T-cell (primary cell): ENCODE measurements around the gene PKHD1. TPM values are rescaled to one million over a fixed set of nuclear protein-coding genes. Genes with fewer than 3 reads are reported as not detected.

Source experiments
- ATAC-seq, 4 experiments: fragments of 200-7000 bp in 3 of 4; fragments of 150-1000 bp in 1 of 4; cut with Tn5 transposase; replicated peaks in 1 of 4; 1 replicate in 3 of 4; 2 replicates in 1 of 4; pipeline ENCODE4 v1.10.0; 2021; ENCODE audit warnings: moderate library complexity in 3 of 4, mild to moderate bottlenecking in 2 of 4, moderate number of reproducible peaks in 1 of 4
- CTCF ChIA-PET, 2 donors: fragments of 300-600 bp; sonication (Branson Sonifier 250); formaldehyde crosslinking; loops; one replicate each; lab custom pipeline; 2022; ENCODE audit warnings: antibody characterized with exemption in 2 of 2; lab: Charles Lee
- POLR2A ChIA-PET, 2 donors: fragments of 300-600 bp; sonication (Branson Sonifier 250); formaldehyde crosslinking; loops; one replicate each; lab custom pipeline; 2022; ENCODE audit warnings: antibody characterized with exemption in 2 of 2; lab: Charles Lee
- DNase-seq, 35 experiments: peaks; one replicate each; pipeline versions ENCODE4 v3.0.0 to v3.0.0-alpha.2; 2013 to 2023
- H3K27ac ChIP-seq: one replicate; pipeline ENCODE4 v1.5.1; 2013; ENCODE audit warnings: low read length
- H3K27me3 ChIP-seq, 2 experiments: replicated peaks in 1 of 2; 1 replicate in 1 of 2; 2 replicates in 1 of 2; pipeline versions ENCODE4 v1.6.1 to v1.7.0; 2013; ENCODE audit warnings: low read length in 1 of 2, mixed read lengths in 1 of 2; ENCODE audit not compliant: control insufficient read depth in 2 of 2, insufficient read depth in 2 of 2; ENCODE audit errors: extremely low read depth in 1 of 2
- H3K36me3 ChIP-seq, 2 donors: 1 replicate in 1 of 2; 2 replicates in 1 of 2; pipeline versions ENCODE4 v1.6.1 to v1.7.0; 2013; ENCODE audit warnings: low read length in 1 of 2; ENCODE audit not compliant: control insufficient read depth in 2 of 2, insufficient read depth in 1 of 2; ENCODE audit errors: extremely low read depth in 1 of 2
- H3K4me1 ChIP-seq, 2 experiments: 1 replicate in 1 of 2; 2 replicates in 1 of 2; pipeline versions ENCODE4 v1.6.1 to v1.7.0; 2013; ENCODE audit warnings: low read length in 2 of 2, mixed read lengths in 1 of 2; ENCODE audit not compliant: insufficient read depth in 2 of 2, control insufficient read depth in 1 of 2; ENCODE audit errors: extremely low read depth in 1 of 2
- H3K4me3 ChIP-seq, 2 donors: 1 replicate in 1 of 2; 2 replicates in 1 of 2; pipeline versions ENCODE4 v1.5.1 to v1.7.0; 2013; ENCODE audit warnings: mild to moderate bottlenecking in 2 of 2, low read length in 1 of 2, moderate library complexity in 1 of 2; ENCODE audit not compliant: control insufficient read depth in 1 of 2; ENCODE audit errors: extremely low read depth in 1 of 2
- H3K9me3 ChIP-seq: 2 replicates; pipeline ENCODE4 v1.7.0; 2013
- H3K27ac Mint-ChIP-seq, 2 donors: one replicate each; pipeline ENCODE4 v1.8.0; 2020 to 2021; ENCODE audit warnings: mild to moderate bottlenecking in 2 of 2, mixed read lengths in 2 of 2
- H3K27me3 Mint-ChIP-seq, 2 donors: one replicate each; pipeline ENCODE4 v1.8.0; 2021 to 2022; ENCODE audit warnings: mixed read lengths in 2 of 2
- H3K36me3 Mint-ChIP-seq: one replicate; pipeline ENCODE4 v1.8.0; 2021; ENCODE audit warnings: mixed read lengths
- H3K4me1 Mint-ChIP-seq, 3 donors: one replicate each; pipeline ENCODE4 v1.8.0; 2020 to 2022; ENCODE audit warnings: mixed read lengths in 3 of 3, mild to moderate bottlenecking in 1 of 3
- H3K4me3 Mint-ChIP-seq, 3 donors: one replicate each; pipeline ENCODE4 v1.8.0; 2020 to 2022; ENCODE audit warnings: mild to moderate bottlenecking in 3 of 3, mixed read lengths in 3 of 3, moderate library complexity in 3 of 3
- H3K9me3 Mint-ChIP-seq, 3 donors: one replicate each; pipeline ENCODE4 v1.8.0; 2020 to 2022; ENCODE audit warnings: mixed read lengths in 3 of 3
- WGBS: methylation state at CpG from one replicate; pipeline ENCODE4 v1.1.5; 2013; ENCODE audit warnings: missing lambda C conversion rate; ENCODE audit not compliant: insufficient coverage; 5-methylcytosine and 5-hydroxymethylcytosine counted together
- total RNA-seq, 35 experiments: library from RNA in 6 of 35; stranded (reverse) in 6 of 35; fragments of 120-200 nt in 1 of 35; gene quantifications; one replicate each; pipeline versions ENCODE4 v1.2.1 to v1.2.4 and lab custom pipeline; 2013 to 2026

The PKHD1 gene
- total RNA-seq, 5 donors from 2014 or later (not counting 1 experiment from before 2014, with no cell fraction given), result 0.03 TPM; not detected in 3

DNA sequence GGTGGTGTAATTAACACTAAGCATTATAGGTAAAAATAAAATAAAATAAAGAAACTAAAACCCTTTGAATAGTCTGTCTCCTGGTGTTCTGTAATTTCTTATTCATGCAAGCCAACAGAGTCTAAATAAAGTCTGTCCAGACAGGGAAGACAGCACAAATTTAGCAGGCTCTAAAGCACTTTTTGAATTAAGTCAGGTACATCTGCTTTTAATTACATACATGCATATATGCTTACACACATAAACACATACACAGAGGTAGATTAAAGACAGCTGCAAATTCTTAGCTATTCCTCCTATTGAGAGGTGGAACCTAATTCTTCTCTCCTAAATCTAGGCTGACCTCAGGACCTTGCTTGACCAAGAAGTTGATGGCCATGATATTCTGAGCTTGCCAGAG lies 262.5 kb downstream of the PKHD1 start:
- ChIA-PET CTCF (no interaction called here), POLR2A (no interaction called here)
- no peaks in the 10 kb centered on the region for H3K27me3 ChIP-seq
- Mint-ChIP-seq H3K9me3 (no peaks in the 10 kb centered on the region), H3K4me3 (no peak overlapping the region), H3K27me3 (peaks cover 0 to 2% of the 10 kb centered on the region in 2 donors), H3K36me3 (no peaks in the 10 kb centered on the region), H3K4me1 (no peaks in the 10 kb centered on the region), H3K27ac (no peak overlapping the region)
- no peaks in the 10 kb centered on the region for H3K9me3 ChIP-seq
- DNase-seq (no peak), ATAC-seq (no peak)
- no peaks in the 10 kb centered on the region for H3K36me3 ChIP-seq
- no peak overlapping the region for H3K4me3 ChIP-seq
- H3K27ac ChIP-seq, result no peak overlapping the region
- H3K4me1 ChIP-seq, result no peaks in the 10 kb centered on the region

- Histone ChIP-seq H3K9me3 (no peaks in the 10 kb centered on the region), H3K27me3 (no peaks in the 10 kb centered on the region), H3K36me3 (no peaks in the 10 kb centered on the region), H3K27ac (no peak overlapping the region), H3K4me3 (no peak overlapping the region), H3K4me1 (no peaks in the 10 kb centered on the region)
- Mint-ChIP-seq H3K4me1 (no peaks in the 10 kb centered on the region), H3K4me3 (no peak overlapping the region), H3K27me3 (peaks cover 0 to 2% of the 10 kb centered on the region in 2 donors), H3K36me3 (no peaks in the 10 kb centered on the region), H3K27ac (no peak overlapping the region), H3K9me3 (no peaks in the 10 kb centered on the region)
- DNase-seq (no peak), ATAC-seq (no peak)
- POLR2A ChIA-PET, result no interaction called here
- CTCF ChIA-PET, result no interaction called here
Measured at GRCh38 chr6:51820555-51820954, 266.9 kb downstream of the PKHD1 start.

GRCh38 chr6:51818520-51819022 lies 268.8 kb downstream of the PKHD1 start:
- DNase-seq, result no peak
- Mint-ChIP-seq H3K4me1 (no peaks in the 10 kb centered on the region), H3K27ac (no peak overlapping the region), H3K4me3 (no peak overlapping the region), H3K36me3 (no peaks in the 10 kb centered on the region), H3K9me3 (no peaks in the 10 kb centered on the region), H3K27me3 (peaks cover 0 to 2% of the 10 kb centered on the region in 2 donors)
- ChIA-PET POLR2A (no interaction called here), CTCF (no interaction called here)
- Histone ChIP-seq H3K27me3 (no peaks in the 10 kb centered on the region), H3K27ac (no peak overlapping the region), H3K36me3 (no peaks in the 10 kb centered on the region), H3K4me1 (no peaks in the 10 kb centered on the region), H3K4me3 (no peak overlapping the region), H3K9me3 (no peaks in the 10 kb centered on the region)
- WGBS, result 100% methylated on average over 2 of the region's 6 CpGs
- no peak for ATAC-seq

- Mint-ChIP-seq H3K4me1 (no peaks in the 10 kb centered on the region), H3K27ac (no peak overlapping the region), H3K36me3 (no peaks in the 10 kb centered on the region), H3K9me3 (no peaks in the 10 kb centered on the region), H3K27me3 (no peaks in the 10 kb centered on the region), H3K4me3 (no peak overlapping the region)
- H3K9me3 ChIP-seq, result no peaks in the 10 kb centered on the region
- ATAC-seq (no peak), DNase-seq (no peak)
- no peaks in the 10 kb centered on the region for H3K27me3 ChIP-seq
- ChIA-PET POLR2A (no interaction called here), CTCF (no interaction called here)
- no peak overlapping the region for H3K4me3 ChIP-seq
- H3K27ac ChIP-seq, result no peak overlapping the region
- no peaks in the 10 kb centered on the region for H3K36me3 ChIP-seq
- H3K4me1 ChIP-seq, result no peaks in the 10 kb centered on the region
- 68% methylated on average over 7 of the region's 7 CpGs for WGBS
Measured at GRCh38 chr6:51817832-51818231, 269.6 kb downstream of the PKHD1 start.

DNA sequence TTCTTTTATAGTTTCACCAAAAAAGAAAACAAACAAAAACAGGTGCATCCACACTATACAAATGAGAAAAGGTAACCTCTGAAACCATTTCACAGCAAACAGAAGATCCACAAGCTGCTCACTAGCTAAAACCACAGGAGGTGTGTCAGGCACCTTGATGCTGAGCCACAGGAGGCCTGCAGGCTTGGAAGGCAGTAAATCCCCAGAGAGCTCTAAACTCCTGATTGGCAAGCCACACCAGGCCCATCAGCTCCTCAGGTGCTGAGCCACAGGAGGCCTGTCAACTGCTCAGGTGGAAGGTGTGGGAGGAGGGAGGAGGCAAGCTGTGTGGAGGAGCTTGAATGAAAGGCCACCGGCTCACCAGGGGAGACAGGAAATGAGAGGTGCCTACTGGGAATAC lies 273.0 kb downstream of the PKHD1 start:
- Mint-ChIP-seq H3K36me3 (no peaks in the 10 kb centered on the region), H3K9me3 (peaks cover 0 to 7% (median 0%) of the 10 kb centered on the region in 3 donors), H3K27ac (no peak overlapping the region), H3K4me3 (no peak overlapping the region), H3K27me3 (no peaks in the 10 kb centered on the region), H3K4me1 (no peaks in the 10 kb centered on the region)
- Histone ChIP-seq H3K36me3 (no peaks in the 10 kb centered on the region), H3K4me1 (no peaks in the 10 kb centered on the region), H3K9me3 (no peaks in the 10 kb centered on the region), H3K4me3 (no peak overlapping the region), H3K27me3 (no peaks in the 10 kb centered on the region), H3K27ac (no peak overlapping the region)
- ChIA-PET POLR2A (no interaction called here), CTCF (no interaction called here)
- WGBS, result no CpG with 5 or more reads among the region's 1 CpG
- DNase-seq (no peak), ATAC-seq (no peak)

GRCh38 chr6:51813904-51814303 lies 273.5 kb downstream of the PKHD1 start:
- ATAC-seq (no peak), DNase-seq (no peak)
- Histone ChIP-seq H3K27me3 (no peaks in the 10 kb centered on the region), H3K36me3 (no peaks in the 10 kb centered on the region), H3K9me3 (no peaks in the 10 kb centered on the region), H3K4me3 (no peak overlapping the region), H3K4me1 (no peaks in the 10 kb centered on the region), H3K27ac (no peak overlapping the region)
- ChIA-PET CTCF (no interaction called here), POLR2A (no interaction called here)
- peaks cover 0 to 10% (median 0%) of the 10 kb centered on the region in 3 donors for H3K9me3 Mint-ChIP-seq
- no peak overlapping the region for H3K27ac Mint-ChIP-seq
- H3K27me3 Mint-ChIP-seq, result no peaks in the 10 kb centered on the region
- H3K4me3 Mint-ChIP-seq, result no peak overlapping the region
- WGBS, result 29% methylated on average over 1 of the region's 1 CpG
- no peaks in the 10 kb centered on the region for H3K36me3 Mint-ChIP-seq
- H3K4me1 Mint-ChIP-seq, result no peaks in the 10 kb centered on the region

DNA sequence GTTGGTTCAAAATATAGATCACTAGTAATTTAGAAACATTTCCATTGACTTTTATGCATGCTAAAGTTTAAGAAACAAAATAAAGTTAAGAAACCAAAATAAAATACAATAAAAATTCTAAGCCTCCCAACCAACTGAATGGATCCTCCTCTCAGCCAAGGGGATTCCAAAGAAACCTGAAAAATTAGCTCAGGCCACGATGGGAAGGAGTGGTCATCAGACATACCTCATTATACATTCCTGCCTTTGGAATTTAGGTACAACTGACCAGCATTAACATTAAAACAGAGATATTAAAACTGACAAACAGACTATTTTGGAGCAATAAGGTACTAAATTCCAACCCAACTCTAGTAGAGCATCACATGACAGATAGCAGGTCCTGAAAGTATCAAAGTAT lies 275.2 kb downstream of the PKHD1 start:
- no peak overlapping the region for H3K27ac Mint-ChIP-seq
- H3K27ac ChIP-seq, result no peak overlapping the region

More for the DNA sequence above, 275.2 kb downstream of the PKHD1 start:
- POLR2A ChIA-PET, result no interaction called here
- Mint-ChIP-seq H3K4me1 (no peaks in the 10 kb centered on the region), H3K9me3 (peaks cover 0 to 18% (median 4%) of the 10 kb centered on the region in 3 donors), H3K27me3 (no peaks in the 10 kb centered on the region), H3K36me3 (no peaks in the 10 kb centered on the region), H3K4me3 (no peak overlapping the region)
- H3K4me1 ChIP-seq, result no peaks in the 10 kb centered on the region
- no peaks in the 10 kb centered on the region for H3K27me3 ChIP-seq
- CTCF ChIA-PET, result no interaction called here
- no peaks in the 10 kb centered on the region for H3K36me3 ChIP-seq
- 60% methylated on average over 1 of the region's 1 CpG for WGBS
- ATAC-seq, result no peak
- no peak for DNase-seq
- H3K4me3 ChIP-seq, result no peak overlapping the region
- no peaks in the 10 kb centered on the region for H3K9me3 ChIP-seq
